ENCODE measurements around the gene IL23A. TPM values are rescaled to one million over a fixed set of nuclear protein-coding genes. Genes with fewer than 3 reads are reported as not detected.

IL23A gene
- total RNA-seq, 2 donors from 2014 or later: 79.5 to 138 TPM

DNA sequence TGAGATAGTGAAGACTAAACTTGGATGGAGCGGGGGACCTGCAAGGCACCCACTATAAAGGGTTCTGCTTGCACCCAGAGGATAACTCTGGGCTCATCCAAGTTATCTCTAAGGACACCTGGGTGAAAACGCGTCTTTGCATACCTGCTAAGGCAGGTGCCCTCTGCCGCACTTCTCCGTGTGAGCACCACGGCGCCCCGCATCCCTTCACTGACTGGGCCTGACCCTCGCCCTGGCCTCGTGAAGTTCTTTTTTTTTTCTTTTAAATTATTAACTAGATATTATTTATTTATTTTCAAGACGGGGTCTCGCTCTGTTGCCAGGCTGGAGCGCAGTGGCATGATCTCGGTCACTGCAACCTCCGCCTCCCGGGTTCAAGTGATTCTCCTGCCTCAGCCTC lies 43.9 kb downstream of the IL23A start:
- Mint-ChIP-seq H3K36me3 (ENCODE audit: insufficient read depth in 2 of 2) (peaks cover 0 to 1% of the 10 kb centered on the region in 2 donors), H3K27ac (no peak overlapping the region), H3K4me3 (no peak overlapping the region), H3K9me3 (no peaks in the 10 kb centered on the region), H3K27me3 (ENCODE audit: low read depth) (no peaks in the 10 kb centered on the region), H3K4me1 (ENCODE audit: low read depth) (peaks cover under 1% of the 10 kb centered on the region)
- no peak for ATAC-seq (replicated peaks in 1 of 2)
- no peak for DNase-seq

DNA sequence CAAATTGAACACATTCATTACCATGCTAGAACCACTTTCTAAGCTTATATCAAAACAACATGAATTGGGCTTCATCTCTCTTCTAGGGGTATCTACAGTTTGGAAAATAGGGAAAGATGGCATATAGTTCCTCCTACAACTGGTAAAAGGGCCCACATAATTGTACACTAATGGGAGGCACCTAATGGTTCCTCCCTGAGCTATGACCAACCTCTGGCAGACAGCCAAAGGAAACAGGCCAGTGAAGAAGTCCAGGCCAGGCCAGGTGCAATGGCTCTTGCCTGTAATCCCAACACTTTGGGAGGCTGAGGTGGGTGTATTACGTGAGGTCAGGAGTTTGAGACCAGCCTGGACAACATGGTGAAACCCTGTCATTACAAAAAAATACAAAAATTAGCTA lies 47.2 kb downstream of the IL23A start:
- DNase-seq (no peak), ATAC-seq (replicated peaks in 1 of 2) (no peak)
- Mint-ChIP-seq H3K9me3 (no peaks in the 10 kb centered on the region), H3K4me1 (ENCODE audit: low read depth) (no peaks in the 10 kb centered on the region), H3K36me3 (ENCODE audit: insufficient read depth in 2 of 2) (peaks cover 0 to 1% of the 10 kb centered on the region in 2 donors), H3K27me3 (ENCODE audit: low read depth) (no peaks in the 10 kb centered on the region), H3K27ac (no peak overlapping the region), H3K4me3 (no peak overlapping the region)

DNA sequence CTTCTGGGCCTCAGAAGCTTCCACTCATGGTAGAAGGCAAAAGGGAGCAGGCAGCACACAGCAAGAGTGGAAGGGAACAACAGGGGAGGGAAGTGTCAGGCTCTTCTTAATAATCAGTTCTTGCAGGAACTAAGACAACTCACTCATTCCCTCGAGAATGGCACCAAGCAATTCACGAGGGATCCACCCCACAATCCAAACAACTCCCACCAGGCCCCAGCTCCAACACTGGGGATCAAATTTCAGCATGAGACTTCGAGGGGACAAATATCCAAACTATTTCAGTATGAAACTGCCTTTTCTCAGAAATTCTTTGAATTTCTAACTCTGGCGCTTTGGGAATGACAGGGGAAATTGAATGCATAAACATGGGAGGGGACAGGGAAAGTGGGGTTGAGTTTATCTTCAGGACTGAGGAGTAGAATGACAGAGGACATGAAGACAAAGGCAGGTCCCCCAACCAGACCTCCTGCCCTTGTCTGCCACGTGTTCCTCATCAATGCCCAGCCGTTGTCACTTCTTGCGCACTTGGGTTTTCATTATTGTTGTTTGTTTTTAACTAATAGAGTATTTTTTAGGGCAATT lies 48.6 kb downstream of the IL23A start:
- no peak overlapping the region for H3K27ac Mint-ChIP-seq
- H3K36me3 Mint-ChIP-seq (ENCODE audit: insufficient read depth in 2 of 2): peaks cover 0 to 4% of the 10 kb centered on the region in 2 donors
- DNase-seq: no peak
- ATAC-seq (replicated peaks in 1 of 2): no peak
- peaks cover 0 to 1% of the 10 kb centered on the region in 2 donors for H3K9me3 Mint-ChIP-seq
- no peak overlapping the region for H3K4me3 Mint-ChIP-seq
- H3K27me3 Mint-ChIP-seq (ENCODE audit: low read depth): no peaks in the 10 kb centered on the region
- H3K4me1 Mint-ChIP-seq (ENCODE audit: low read depth): no peaks in the 10 kb centered on the region

DNA sequence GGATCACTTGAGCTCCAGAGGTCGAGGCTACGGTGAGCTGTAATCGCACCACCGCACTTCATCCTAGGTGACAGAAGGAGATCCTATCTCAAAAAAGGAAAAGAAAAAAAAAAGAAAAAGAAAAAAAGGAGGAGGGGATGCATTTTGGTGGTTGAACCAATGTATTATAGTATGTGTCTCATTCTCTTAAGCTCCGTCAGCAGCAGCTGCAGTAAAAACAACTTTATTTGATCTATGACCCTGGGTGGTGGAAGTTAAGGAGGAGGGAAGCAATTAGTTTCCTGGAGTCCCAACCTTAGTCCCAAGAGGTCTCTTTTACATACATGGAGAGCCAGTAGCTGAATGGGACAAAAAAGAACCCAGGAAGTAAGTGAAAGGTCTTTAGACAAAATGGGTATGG lies 50.7 kb downstream of the IL23A start:
- no peak overlapping the region for H3K27ac Mint-ChIP-seq
- no peaks in the 10 kb centered on the region for H3K27me3 Mint-ChIP-seq (ENCODE audit: low read depth)
- H3K4me1 Mint-ChIP-seq (ENCODE audit: low read depth): no peaks in the 10 kb centered on the region
- no peak overlapping the region for H3K4me3 Mint-ChIP-seq
- DNase-seq (no peak), ATAC-seq (replicated peaks in 1 of 2) (no peak)
- peaks cover 0 to 3% of the 10 kb centered on the region in 2 donors for H3K36me3 Mint-ChIP-seq (ENCODE audit: insufficient read depth in 2 of 2)
- H3K9me3 Mint-ChIP-seq: peaks cover 0 to 1% of the 10 kb centered on the region in 2 donors

Other genes starting within 250 kb of the IL23A start
- 100 to 1,000 TPM; 226 to 265 TPM for gene PA2G4, start 234.3 kb upstream of the IL23A start, total RNA-seq
- gene RPL41, start 222.3 kb upstream of the IL23A start, total RNA-seq: 1,000 to 10,000 TPM; 5,172 to 5,269 TPM
- gene ZC3H10, start 220.6 kb upstream of the IL23A start, total RNA-seq: 10 to 100 TPM in 1 of 2 donors, 1 to 10 TPM in 1; 7.4 to 11.8 TPM
- gene ESYT1, start 210.6 kb upstream of the IL23A start, total RNA-seq: 10 to 100 TPM; 74.6 to 84.6 TPM
- 100 to 1,000 TPM in 1 of 2 donors, 10 to 100 TPM in 1; 96.3 to 111 TPM for gene MYL6B, start 186.3 kb upstream of the IL23A start, total RNA-seq
- 100 to 1,000 TPM; 391 to 492 TPM for gene MYL6, start 180.5 kb upstream of the IL23A start, total RNA-seq
- gene SMARCC2, start 149.4 kb upstream of the IL23A start, total RNA-seq: 100 to 1,000 TPM in 1 of 2 donors, 10 to 100 TPM in 1; 99.7 to 104 TPM
- gene RNF41, start 117.0 kb upstream of the IL23A start, total RNA-seq: 10 to 100 TPM; 35.4 to 40.2 TPM
- 10 to 100 TPM; 61.8 to 72.7 TPM for gene NABP2, start 114.5 kb upstream of the IL23A start, total RNA-seq
- 1 to 10 TPM in 1 of 2 donors, under 1 TPM in 1; 0.44 to 1.1 TPM for gene SLC39A5, start 108.8 kb upstream of the IL23A start, total RNA-seq
- gene ANKRD52, start 80.5 kb upstream of the IL23A start, total RNA-seq: 10 to 100 TPM; 46.7 to 50.7 TPM
- 1 to 10 TPM; 5.9 to 7.3 TPM for gene COQ10A, start 71.9 kb upstream of the IL23A start, total RNA-seq
- 100 to 1,000 TPM; 261 to 319 TPM for gene CS, start 38.6 kb upstream of the IL23A start, total RNA-seq
- 100 to 1,000 TPM in 1 of 2 donors, 10 to 100 TPM in 1; 97.8 to 117 TPM for gene CNPY2, start 22.9 kb upstream of the IL23A start, total RNA-seq
- 100 to 1,000 TPM; 112 to 139 TPM for gene PAN2, start 4.9 kb upstream of the IL23A start, total RNA-seq
- 100 to 1,000 TPM; 121 to 142 TPM for gene STAT2, start 21.2 kb downstream of the IL23A start, total RNA-seq
- gene APOF, start 24.0 kb downstream of the IL23A start, total RNA-seq: under 1 TPM in 1 of 2 donors, not detected in 1; 0.28 TPM
- gene TIMELESS, start 110.5 kb downstream of the IL23A start, total RNA-seq: 10 to 100 TPM; 44.1 to 61.6 TPM
- not detected for gene MIP, start 115.8 kb downstream of the IL23A start, total RNA-seq
- gene SPRYD4, start 129.7 kb downstream of the IL23A start, total RNA-seq: 1 to 10 TPM; 3.8 to 4.4 TPM
- 1 to 10 TPM; 4.3 to 7.2 TPM for gene GLS2, start 149.3 kb downstream of the IL23A start, total RNA-seq
- 10 to 100 TPM in 1 of 2 donors, 1 to 10 TPM in 1; 7.9 to 12.7 TPM for gene RBMS2, start 182.9 kb downstream of the IL23A start, total RNA-seq